BJ (cell line): ENCODE measurements around the gene PGAM5. TPM values are rescaled to one million over a fixed set of nuclear protein-coding genes. Genes with fewer than 3 reads are reported as not detected.

Source experiments
- CTCF ChIA-PET: fragments of 350-600 bp; formaldehyde crosslinking; extraction: SDS; loops from one replicate; lab custom pipeline; 2021; ENCODE audit warnings: antibody characterized with exemption, inconsistent platforms; lab: Yijun Ruan, JAX
- POLR2A ChIA-PET: fragments of 300-600 bp; sonication (Branson Sonifier 250); formaldehyde crosslinking; extraction: SDS; loops from one replicate; lab custom pipeline; 2021; ENCODE audit warnings: antibody characterized with exemption; lab: Charles Lee
- DNase-seq: peaks from one replicate; pipeline ENCODE4 v3.0.0-alpha.2; 2011; ENCODE audit warnings: low read depth
- H3K27me3 ChIP-seq: 2 replicates; pipeline ENCODE4 v1.6.0; 2011; ENCODE audit warnings: low read length; ENCODE audit not compliant: control insufficient read depth, insufficient read depth
- H3K36me3 ChIP-seq: 2 replicates; pipeline ENCODE4 v1.5.1; 2011; ENCODE audit warnings: low read length; ENCODE audit not compliant: control insufficient read depth, insufficient read depth
- H3K4me3 ChIP-seq: 2 replicates; pipeline ENCODE4 v1.5.1; 2011; ENCODE audit warnings: low read depth, mild to moderate bottlenecking, control low read depth, low read length
- CTCF ChIP-seq: IDR thresholded peaks from 2 replicates; pipeline ENCODE4 v1.5.1; 2011; ENCODE audit warnings: low read depth, mild to moderate bottlenecking, control low read depth, inconsistent platforms, low read length, moderate library complexity; ENCODE audit not compliant: insufficient read depth
- polyA plus RNA-seq: library from polyadenylated mRNA; depleted of rRNA; stranded (reverse); fragments of >200 nt; gene quantifications from 2 replicates; pipeline ENCODE4 v1.2.3, GENCODE V29; 2011; rRNA removed
- small RNA-seq: library from RNA; depleted of rRNA; stranded (forward); fragments of <200 nt; gene quantifications from one replicate; pipeline ENCODE3, GENCODE V24; 2012; ENCODE audit warnings: low replicate concordance, low read depth; ENCODE audit not compliant: insufficient read length

The PGAM5 gene
- polyA plus RNA-seq, 1 experiment, result 17.7 TPM

- ChIA-PET POLR2A (no interaction called here), CTCF (interaction anchor here (0.7 kb wide), 1 partner anchor 58 kb away, joined by 3 read pairs; no protein-coding TSS in a partner anchor)
- TF ChIP-seq CTCF, result no peak
- no peak for DNase-seq
- Histone ChIP-seq H3K36me3 (peaks cover 7% of the 10 kb centered on the region), H3K27me3 (no peaks in the 10 kb centered on the region), H3K4me3 (no peak overlapping the region)
Measured at GRCh38 chr12:132765361-132765760, 54.7 kb downstream of the PGAM5 start.

- POLR2A ChIA-PET, result no interaction called here
- no peak overlapping the region for H3K4me3 ChIP-seq
- no peaks in the 10 kb centered on the region for H3K27me3 ChIP-seq
- CTCF ChIA-PET, result interaction anchor here (1.5 kb wide), 1 partner anchor 11 kb away, joined by 5 read pairs; no protein-coding TSS in a partner anchor
- no peak for TF ChIP-seq CTCF
- DNase-seq, result no peak
- peaks cover 11% of the 10 kb centered on the region for H3K36me3 ChIP-seq
Measured at GRCh38 chr12:132766380-132767085, 55.9 kb downstream of the PGAM5 start.

GRCh38 chr12:132771126-132771838 lies 60.6 kb downstream of the PGAM5 start:
- no peak overlapping the region for H3K4me3 ChIP-seq
- TF ChIP-seq CTCF, result no peak
- POLR2A ChIA-PET, result no interaction called here
- no peak for DNase-seq
- CTCF ChIA-PET, result no interaction called here
- peaks cover 38% of the 10 kb centered on the region for H3K36me3 ChIP-seq
- H3K27me3 ChIP-seq, result no peaks in the 10 kb centered on the region

Small RNAs within 50 kb of the gene (small RNA-seq; reads per million reads assigned to genes)
- gene RNA5SP379, result not detected

Other genes starting within 250 kb of the PGAM5 start
- 1.0 and 1.4 TPM in 2 replicates for gene FBRSL1, start 220.7 kb upstream of the PGAM5 start, polyA plus RNA-seq
- 0.11 and 0.15 TPM in 2 replicates for gene LRCOL1, start 100.3 kb upstream of the PGAM5 start, polyA plus RNA-seq
- not detected in 2 replicates for gene P2RX2, start 92.1 kb upstream of the PGAM5 start, polyA plus RNA-seq
- gene POLE, start 23.5 kb upstream of the PGAM5 start, polyA plus RNA-seq, result 9.8 and 17.7 TPM in 2 replicates
- gene PXMP2, start 23.3 kb upstream of the PGAM5 start, polyA plus RNA-seq, result 19.4 and 22.3 TPM in 2 replicates
- gene ANKLE2, start 51.0 kb downstream of the PGAM5 start, polyA plus RNA-seq, result 78.8 and 119 TPM in 2 replicates
- 23.6 and 26.0 TPM in 2 replicates for gene GOLGA3, start 118.0 kb downstream of the PGAM5 start, polyA plus RNA-seq
- 29.5 and 41.6 TPM in 2 replicates for gene CHFR, start 176.8 kb downstream of the PGAM5 start, polyA plus RNA-seq
- 4.7 and 8.7 TPM in 2 replicates for gene ZNF605, start 245.5 kb downstream of the PGAM5 start, polyA plus RNA-seq